Keratinocyte (primary cell): ENCODE results near the gene MAML2.

Experiments
- EZH2 ChIP-seq: IDR thresholded peaks from one replicate; pipeline ENCODE4 v1.6.1; 2012; ENCODE audit warnings: inconsistent platforms, mild to moderate bottlenecking, low read length, moderate library complexity
- TF ChIP-seq, protein P1 (sequence below), 3 experiments: IDR thresholded peaks in 1 of 3; conservative IDR thresholded peaks in 1 of 3; optimal IDR thresholded peaks in 1 of 3; 2 replicates in 2 of 3; 3 replicates in 1 of 3; pipeline versions ENCODE3 to v1.5.1; 2011; ENCODE audit warnings: low read length in 3 of 3, mild to moderate bottlenecking in 3 of 3, moderate library complexity in 2 of 3, control low read depth in 1 of 3, inconsistent platforms in 1 of 3; ENCODE audit not compliant: insufficient read depth in 2 of 3; ENCODE audit errors: extremely low read depth in 1 of 3

DNA sequence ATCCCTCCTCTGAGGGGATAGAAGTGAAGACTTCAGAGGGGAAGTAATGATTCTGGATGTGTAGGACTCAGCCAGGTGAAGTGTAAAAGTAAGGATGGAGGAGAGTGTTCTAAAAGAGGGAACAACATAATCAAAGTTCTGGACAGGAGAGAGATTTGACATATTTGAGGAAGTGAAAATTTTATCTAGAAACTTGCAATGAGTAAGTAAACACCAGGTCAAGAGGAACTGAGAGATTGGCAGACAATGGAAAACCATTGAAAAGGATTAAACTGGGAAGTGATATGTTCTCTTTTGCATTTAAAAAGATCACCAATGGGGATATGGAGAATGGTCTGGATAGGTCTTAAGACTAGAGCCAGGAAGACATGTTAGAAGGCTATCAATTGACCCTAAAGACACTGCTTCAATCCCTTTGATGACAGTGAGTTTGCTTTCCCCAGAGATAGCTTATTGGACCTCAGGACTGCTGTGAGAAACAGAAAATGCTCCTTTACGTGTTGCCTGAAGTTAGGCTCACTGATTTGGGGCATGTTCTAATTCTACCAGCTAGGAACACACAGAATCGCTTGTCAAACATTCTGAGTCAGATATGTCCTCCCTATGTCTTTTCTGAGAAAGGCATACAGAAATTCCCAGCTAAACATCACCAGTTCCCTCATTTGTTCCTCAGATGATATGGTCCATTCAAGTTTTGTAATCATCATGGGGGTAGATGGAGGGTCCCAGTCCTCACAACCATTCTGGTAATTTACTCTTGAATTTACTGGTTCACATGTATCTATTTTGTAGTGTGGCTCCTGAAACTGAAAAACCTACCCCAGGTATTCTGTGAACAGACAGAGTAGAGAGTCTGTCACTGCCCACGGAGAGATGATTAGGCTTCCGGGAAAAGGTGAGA lies 144.9 kb downstream of the MAML2 start:
- TF ChIP-seq, protein P1, sequence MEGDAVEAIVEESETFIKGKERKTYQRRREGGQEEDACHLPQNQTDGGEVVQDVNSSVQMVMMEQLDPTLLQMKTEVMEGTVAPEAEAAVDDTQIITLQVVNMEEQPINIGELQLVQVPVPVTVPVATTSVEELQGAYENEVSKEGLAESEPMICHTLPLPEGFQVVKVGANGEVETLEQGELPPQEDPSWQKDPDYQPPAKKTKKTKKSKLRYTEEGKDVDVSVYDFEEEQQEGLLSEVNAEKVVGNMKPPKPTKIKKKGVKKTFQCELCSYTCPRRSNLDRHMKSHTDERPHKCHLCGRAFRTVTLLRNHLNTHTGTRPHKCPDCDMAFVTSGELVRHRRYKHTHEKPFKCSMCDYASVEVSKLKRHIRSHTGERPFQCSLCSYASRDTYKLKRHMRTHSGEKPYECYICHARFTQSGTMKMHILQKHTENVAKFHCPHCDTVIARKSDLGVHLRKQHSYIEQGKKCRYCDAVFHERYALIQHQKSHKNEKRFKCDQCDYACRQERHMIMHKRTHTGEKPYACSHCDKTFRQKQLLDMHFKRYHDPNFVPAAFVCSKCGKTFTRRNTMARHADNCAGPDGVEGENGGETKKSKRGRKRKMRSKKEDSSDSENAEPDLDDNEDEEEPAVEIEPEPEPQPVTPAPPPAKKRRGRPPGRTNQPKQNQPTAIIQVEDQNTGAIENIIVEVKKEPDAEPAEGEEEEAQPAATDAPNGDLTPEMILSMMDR (optimal IDR thresholded peaks at IDR 0.05 in 1 of 3, IDR thresholded peaks at IDR 0.05 in 1 of 3, conservative IDR thresholded peaks at IDR 0.05 in 1 of 3; ENCODE audit: extremely low read depth in 1 of 3, insufficient read depth in 2 of 3, low read length in 3 of 3), result no peak
- no peak for TF ChIP-seq EZH2
